ENCODE results near the gene SERPINA12. TPM values are rescaled to one million over a fixed set of nuclear protein-coding genes. Genes with fewer than 3 reads are reported as not detected.

SERPINA12 gene
- total and polyA plus RNA-seq, 2 experiments from 2014 or later, result not detected

DNA sequence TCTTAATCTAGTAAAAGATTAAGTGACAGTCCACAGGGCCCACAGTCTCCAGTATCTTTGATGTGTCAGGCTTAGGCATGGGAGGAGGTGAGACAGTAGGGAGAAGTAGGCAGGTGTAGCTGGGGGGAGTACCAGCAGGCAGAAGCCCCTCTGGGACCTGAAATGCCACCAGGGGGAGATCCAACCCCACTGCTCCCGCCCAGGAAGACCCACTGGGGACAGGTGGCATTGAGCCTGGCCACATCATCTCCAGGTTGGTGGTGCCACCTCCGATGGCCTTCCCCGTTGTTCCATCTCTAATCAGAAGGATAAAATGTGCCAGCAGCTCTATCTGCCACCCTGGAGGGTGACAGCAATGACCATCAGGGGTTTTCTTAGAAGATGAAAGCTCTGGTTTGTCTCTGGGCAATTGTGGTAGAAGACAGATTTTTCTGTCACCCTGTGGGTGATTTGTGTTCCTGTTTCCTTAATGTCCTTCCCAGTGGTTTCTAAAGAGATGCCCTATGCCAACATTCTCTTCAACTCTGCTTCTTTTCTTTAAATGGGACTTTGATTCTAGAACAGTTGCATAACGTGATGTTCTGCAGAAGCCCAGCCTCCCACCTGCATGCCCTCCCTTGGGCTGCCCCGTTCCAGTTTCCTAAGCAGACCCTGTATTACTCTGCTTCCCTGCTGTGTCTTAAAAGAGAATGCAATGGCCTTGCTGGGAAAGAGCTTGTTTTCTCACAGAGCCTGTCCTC, 12.3 kb upstream of the SERPINA12 start:
- H3K36me3 ChIP-seq, result no peaks in the 10 kb centered on the region
- no peak overlapping the region for H3K4me3 ChIP-seq
- H3K27me3 ChIP-seq, result peaks cover 2% of the 10 kb centered on the region
- no peak for DNase-seq (ENCODE audit: low read depth in 1 of 2, low spot score in 1 of 2)
- no peaks in the 10 kb centered on the region for H3K9me3 ChIP-seq (ENCODE audit: low read depth)
- TF ChIP-seq, protein P1, sequence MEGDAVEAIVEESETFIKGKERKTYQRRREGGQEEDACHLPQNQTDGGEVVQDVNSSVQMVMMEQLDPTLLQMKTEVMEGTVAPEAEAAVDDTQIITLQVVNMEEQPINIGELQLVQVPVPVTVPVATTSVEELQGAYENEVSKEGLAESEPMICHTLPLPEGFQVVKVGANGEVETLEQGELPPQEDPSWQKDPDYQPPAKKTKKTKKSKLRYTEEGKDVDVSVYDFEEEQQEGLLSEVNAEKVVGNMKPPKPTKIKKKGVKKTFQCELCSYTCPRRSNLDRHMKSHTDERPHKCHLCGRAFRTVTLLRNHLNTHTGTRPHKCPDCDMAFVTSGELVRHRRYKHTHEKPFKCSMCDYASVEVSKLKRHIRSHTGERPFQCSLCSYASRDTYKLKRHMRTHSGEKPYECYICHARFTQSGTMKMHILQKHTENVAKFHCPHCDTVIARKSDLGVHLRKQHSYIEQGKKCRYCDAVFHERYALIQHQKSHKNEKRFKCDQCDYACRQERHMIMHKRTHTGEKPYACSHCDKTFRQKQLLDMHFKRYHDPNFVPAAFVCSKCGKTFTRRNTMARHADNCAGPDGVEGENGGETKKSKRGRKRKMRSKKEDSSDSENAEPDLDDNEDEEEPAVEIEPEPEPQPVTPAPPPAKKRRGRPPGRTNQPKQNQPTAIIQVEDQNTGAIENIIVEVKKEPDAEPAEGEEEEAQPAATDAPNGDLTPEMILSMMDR (IDR thresholded peaks at IDR 0.05; ENCODE audit: low read depth, low read length), result no peak
- no peak overlapping the region for H3K27ac ChIP-seq
- no peaks in the 10 kb centered on the region for H3K4me1 ChIP-seq (ENCODE audit: low read depth)

DNA sequence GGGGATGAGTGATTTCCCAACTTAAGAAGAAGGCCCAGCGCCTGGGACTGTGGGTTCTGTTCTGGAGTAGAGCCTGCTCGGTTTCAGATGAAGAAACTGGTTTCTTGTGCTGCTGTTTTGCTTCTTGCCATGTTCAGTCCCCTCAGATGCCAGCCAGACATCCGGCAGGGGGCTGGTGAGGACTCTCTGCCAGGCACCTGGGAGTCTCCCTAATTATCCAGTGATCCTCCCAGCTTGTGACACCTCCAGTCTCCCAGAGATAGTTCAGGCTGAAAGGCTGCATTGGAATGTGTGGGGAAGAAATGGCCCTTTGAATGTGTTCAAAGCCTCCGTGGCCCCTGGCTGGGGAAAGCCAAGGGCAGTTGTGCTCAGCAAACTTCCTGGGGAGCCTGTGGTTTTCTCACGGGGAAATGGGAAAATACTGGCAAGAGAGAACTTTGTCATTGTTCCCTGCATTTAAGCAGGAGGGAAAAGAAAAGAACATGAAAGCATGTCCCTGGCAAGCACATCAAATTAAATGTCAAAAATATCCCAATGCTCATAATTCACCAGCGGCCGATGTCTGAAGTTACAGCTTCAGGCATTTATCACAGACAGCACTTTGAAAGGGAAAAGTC, 8.5 kb upstream of the SERPINA12 start:
- Histone ChIP-seq H3K4me3 (no peak overlapping the region), H3K9me3 (ENCODE audit: low read depth) (no peaks in the 10 kb centered on the region), H3K27ac (no peak overlapping the region), H3K4me1 (ENCODE audit: low read depth) (no peaks in the 10 kb centered on the region), H3K36me3 (no peaks in the 10 kb centered on the region), H3K27me3 (no peaks in the 10 kb centered on the region)
- no peak for DNase-seq (ENCODE audit: low read depth in 1 of 2, low spot score in 1 of 2)
- TF ChIP-seq, protein P1 (IDR thresholded peaks at IDR 0.05; ENCODE audit: low read depth, low read length), result no peak

DNA sequence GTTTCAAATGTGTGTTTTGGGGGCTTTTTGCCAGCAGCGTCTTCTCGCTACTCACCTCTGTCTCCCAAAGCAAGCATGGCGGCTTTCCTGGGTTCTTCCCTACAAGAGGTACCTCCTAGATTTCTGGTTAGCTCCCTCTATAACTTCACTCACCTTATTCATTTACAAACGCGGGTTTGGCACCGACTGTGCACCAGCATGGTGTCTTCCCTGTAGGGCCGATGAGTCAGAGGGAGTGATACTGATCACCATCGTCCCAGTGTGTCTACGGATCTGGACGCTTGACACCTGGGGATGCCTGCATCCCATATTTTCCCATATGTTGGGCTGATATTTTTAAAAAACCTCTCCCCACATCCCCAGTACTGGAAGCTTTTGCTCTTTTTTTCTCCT, 8.0 kb upstream of the SERPINA12 start:
- Histone ChIP-seq H3K27ac (no peak overlapping the region), H3K27me3 (no peaks in the 10 kb centered on the region)

DNA sequence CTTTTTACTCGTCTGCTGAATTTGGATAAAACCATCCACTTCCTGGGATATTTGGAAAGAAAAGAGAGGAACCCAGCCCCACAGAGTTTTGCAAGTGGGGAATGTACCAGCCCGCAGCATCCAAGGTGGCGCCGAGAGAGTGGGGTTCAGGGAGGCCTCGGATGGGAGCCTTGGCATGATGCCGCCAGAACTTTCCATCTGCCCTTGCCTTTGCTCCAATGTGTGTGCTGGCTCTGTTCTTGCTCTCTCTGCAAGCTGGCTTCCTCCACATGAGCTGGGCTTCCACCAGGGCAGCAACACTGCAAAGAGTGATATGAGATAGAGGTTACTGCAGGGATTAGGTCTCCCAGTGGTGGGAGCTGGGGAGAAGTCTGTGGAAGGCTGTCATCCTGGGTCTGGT, 6.6 kb upstream of the SERPINA12 start:
- H3K36me3 ChIP-seq, result no peaks in the 10 kb centered on the region
- no peaks in the 10 kb centered on the region for H3K27me3 ChIP-seq
- no peak overlapping the region for H3K4me3 ChIP-seq
- DNase-seq (ENCODE audit: low read depth in 1 of 2, low spot score in 1 of 2), result no peak
- no peaks in the 10 kb centered on the region for H3K9me3 ChIP-seq (ENCODE audit: low read depth)
- H3K27ac ChIP-seq, result no peak overlapping the region
- H3K4me1 ChIP-seq (ENCODE audit: low read depth), result no peaks in the 10 kb centered on the region
- TF ChIP-seq, protein P1 (IDR thresholded peaks at IDR 0.05; ENCODE audit: low read depth, low read length), result no peak

More for the DNA sequence above, 8.0 kb upstream of the SERPINA12 start:
- no peaks in the 10 kb centered on the region for H3K9me3 ChIP-seq (ENCODE audit: low read depth)
- no peak for DNase-seq (ENCODE audit: low read depth in 1 of 2, low spot score in 1 of 2)
- TF ChIP-seq, protein P1 (IDR thresholded peaks at IDR 0.05; ENCODE audit: low read depth, low read length), result no peak
- H3K4me3 ChIP-seq, result no peak overlapping the region
- H3K4me1 ChIP-seq (ENCODE audit: low read depth), result no peaks in the 10 kb centered on the region
- no peaks in the 10 kb centered on the region for H3K36me3 ChIP-seq

DNA sequence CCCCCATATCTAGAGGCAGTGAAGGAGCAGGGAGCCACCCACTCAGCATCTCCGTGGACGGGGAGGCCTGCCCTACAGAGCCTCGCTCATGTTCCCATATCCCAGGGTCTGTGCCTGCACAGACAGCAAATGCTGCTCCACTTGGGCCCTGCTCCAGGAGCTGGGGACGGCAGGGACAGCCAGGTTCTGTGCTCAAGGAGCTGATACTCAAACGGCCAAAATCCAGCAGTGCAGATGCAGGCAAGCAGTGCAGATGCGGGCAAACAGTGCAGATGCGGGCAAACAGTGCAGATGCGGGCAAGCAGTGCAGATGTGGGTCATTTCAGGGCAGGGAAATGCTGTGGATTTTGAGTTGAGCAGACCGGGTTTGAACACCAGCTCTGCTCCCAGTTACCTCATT, 6.2 kb upstream of the SERPINA12 start:
- no peaks in the 10 kb centered on the region for H3K9me3 ChIP-seq (ENCODE audit: low read depth)
- DNase-seq (ENCODE audit: low read depth in 1 of 2, low spot score in 1 of 2), result no peak
- TF ChIP-seq, protein P1 (IDR thresholded peaks at IDR 0.05; ENCODE audit: low read depth, low read length), result no peak
- no peaks in the 10 kb centered on the region for H3K36me3 ChIP-seq
- no peaks in the 10 kb centered on the region for H3K4me1 ChIP-seq (ENCODE audit: low read depth)
- no peak overlapping the region for H3K4me3 ChIP-seq
- H3K27ac ChIP-seq, result no peak overlapping the region
- no peaks in the 10 kb centered on the region for H3K27me3 ChIP-seq

Measured in cardiac muscle cell (in vitro differentiated cells and primary cell).